ENCODE results near the gene MPND. TPM values are rescaled to one million over a fixed set of nuclear protein-coding genes. Genes with fewer than 3 reads are reported as not detected.
A peak's percentile ranks its signal among the peaks of the same experiment; 100 is the strongest.

The MPND gene
- total RNA-seq, 1 donor from 2014 or later, result 2.7 TPM

DNA sequence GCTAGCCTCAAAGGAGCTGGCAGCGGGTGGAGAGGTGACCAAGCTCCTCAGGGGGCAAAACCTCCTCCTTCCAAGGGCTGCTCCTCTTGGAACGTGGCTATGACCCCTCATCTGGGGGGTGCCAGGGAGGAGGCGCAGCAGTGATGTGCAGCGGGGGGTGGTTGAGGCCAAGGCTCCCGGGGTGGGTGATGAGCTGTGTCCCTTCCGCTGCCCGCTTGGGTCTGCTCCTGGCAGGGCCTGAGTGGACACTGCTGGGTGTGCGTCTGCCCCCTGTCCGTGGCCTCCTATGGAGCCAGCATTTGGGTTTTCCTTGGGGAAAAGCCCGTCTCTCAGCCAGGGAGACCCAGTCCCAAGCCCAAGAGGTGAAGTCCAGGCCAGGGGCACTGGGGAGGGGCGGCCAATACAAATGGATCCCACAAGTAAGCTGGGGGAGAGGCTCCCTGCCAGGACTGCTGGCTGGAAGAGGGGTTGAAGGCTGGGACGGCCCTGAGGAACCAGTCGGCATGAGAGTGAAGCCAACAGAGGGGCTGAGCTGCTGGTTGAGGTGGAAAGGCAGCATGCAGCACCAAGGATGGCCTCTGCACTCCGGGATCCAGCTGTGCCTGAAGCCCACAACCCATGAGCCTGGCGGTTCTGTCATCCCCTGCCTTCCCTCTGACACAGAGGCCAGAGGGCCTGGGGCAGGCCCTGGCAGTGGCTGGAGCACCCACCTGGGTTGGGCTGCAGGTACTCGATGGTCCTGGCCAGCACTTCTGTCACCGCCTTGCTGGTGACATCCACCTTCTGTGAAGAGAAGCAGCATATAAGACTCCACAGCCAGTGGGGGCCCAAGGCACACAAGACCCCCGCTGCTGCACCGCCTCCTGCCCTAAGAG, 22.7 kb downstream of the MPND start:
- no peak for DNase-seq (ENCODE audit: low read depth)

DNA sequence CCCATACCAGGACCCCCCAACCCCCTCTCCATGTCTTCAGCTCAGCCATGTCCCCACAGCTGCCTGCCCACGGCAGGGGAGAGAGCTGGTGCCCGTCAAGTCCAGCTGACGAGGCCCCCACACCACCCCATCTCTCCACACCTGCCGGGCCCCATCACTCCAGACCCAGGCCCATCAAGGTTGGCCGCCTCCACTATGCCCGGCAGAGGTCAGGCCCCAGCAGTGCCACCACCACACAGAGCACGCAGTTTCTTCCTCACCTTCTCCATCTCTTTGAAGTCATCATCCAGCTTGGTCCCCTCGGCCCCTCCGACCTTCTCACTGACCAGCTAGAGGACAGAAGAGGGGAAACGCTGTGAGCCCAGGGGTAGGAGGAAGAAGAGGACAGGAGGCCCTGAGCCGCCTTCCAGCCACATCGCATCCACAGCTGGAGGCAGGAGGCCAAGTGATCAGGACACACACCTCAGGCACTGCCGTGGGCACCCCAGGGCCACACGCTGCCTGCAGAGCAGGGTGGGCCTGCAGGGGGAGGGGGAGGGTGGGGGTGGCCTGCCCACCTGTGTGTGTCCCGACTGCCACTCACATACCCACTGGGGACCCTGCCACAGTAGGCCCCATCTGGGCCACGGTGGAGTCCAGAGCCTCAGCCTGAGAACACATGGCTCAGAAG, 23.4 kb downstream of the MPND start:
- DNase-seq (ENCODE audit: low read depth), result no peak

DNA sequence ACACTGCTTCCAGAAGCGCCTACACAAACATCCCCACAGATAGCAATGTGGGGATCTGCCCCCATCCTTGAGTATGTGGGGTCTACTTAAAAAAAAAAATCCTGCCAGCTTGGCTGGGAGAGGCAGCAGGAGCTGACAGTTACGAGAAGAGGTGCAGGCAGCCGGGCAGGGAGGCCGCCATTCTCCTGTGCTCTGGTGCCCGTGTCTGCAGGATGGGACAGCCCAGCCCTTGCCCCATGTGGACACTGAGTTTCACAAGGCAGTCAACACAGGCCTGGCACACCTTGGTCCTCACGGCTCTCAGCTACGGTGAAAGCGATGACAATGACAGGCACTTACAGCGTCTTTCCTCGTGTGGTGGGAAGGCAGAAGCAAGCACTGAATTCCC, 24.0 kb downstream of the MPND start:
- no peak for DNase-seq (ENCODE audit: low read depth)

DNA sequence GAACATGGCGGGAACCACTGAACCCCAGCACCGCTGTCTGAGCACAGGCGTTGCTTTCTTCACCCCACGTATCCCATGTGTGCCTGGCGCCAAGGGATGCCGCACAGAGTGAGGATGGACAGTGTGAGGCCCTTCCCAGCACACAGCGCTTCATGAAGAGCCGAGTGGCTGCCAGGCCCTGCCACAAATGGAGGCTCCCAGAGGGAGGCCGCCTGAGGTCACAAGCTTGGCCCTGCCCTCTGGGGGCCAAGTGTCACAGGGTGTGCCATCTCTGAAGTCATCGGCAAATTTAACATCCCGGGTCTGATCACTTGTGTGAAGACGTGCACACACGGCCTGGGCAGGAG, 24.4 kb downstream of the MPND start:
- peak; percentile 78 for DNase-seq (ENCODE audit: low read depth)

DNA sequence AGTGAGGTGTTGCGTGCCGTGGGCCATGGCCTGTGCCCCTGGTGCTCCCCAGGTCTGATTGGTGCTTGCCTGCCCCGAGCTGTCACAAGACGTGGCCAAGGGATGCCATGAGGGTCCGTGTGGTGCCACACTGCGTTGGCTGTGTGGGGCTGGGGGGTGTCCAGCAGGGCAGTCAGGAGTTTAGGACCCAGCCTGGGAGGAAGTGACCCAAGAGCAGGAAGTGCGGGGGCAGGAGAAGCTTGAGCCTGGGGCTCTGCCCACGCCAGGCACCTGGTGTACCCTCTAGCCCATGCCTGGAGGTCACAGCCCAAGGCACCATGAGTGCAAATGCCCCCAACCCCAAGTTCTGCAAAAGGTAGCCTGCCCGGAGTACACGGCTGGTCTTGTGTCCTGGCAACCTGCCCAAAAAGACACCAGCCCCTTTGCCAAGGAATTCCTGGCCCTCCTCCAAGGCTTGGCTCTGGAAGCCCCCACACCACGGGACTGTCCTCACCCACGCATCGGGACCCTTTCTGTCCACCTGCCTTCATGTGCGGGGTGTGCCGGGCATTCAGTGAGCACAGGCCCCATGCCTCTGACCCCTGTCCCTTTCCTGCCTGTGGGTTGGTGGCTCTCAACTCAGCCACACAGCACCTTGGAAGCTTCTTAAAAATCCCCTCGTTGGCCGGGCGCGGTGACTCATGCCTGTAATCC, 24.9 kb downstream of the MPND start:
- peak; percentile 78 for DNase-seq (ENCODE audit: low read depth)

DNA sequence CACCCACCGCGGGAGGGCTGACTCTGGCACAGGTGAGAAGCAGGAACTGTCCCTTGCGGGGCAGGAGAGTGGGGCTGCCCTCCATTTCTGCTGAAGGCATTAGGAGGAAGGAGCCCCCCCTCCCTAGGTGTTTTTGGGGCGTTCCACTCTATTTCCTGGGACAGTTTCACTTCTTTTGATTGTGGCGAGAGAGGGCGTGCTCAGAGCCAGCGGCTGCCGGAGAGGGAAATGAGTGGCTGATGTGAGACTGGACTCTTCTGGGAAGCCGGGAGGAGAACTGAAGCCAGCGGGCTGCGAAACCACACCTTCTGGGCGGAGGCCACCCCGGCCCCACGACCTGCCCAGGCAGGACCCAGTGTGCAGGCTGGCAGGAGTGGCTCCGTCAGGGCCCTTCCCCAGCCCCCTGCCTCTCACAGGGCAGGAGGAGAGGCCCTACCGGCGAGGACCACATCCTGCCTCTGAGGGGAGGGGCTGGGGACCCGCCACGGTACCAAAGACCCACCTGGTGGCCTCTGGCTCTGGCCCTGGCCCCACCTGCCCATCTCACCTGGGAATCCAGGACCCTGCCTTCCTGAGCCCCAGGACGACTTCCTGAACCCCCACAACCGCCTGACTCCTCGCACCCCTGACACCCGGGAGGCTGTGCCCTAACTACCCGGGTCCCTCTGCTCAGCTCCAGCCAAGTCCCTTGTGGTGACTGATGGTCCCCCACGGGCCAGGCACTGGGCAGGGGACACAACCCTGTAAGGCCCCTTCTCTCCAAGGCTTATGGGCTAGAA, 25.9 kb downstream of the MPND start:
- peak; percentile 27 for DNase-seq (ENCODE audit: low read depth)

DNA sequence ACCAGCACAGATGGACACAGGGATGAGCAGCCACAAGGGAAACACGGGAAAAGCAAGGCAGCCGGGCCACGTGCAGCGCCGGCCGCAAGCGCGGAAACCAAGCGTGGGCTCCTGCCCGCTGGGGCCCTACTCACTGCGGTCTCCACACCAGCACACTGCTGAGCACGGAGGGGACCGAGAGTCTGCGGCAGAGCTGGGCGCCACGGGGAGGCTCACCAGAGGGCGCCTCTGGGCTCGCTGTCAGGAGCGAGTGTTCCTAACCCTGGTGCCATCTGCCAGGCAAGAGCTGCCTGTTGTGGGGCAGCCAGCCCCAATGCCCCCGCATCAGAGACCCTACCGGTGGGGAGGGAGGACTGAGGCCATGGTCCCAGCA, 26.5 kb downstream of the MPND start:
- DNase-seq (ENCODE audit: low read depth), result peak; percentile 67

DNA sequence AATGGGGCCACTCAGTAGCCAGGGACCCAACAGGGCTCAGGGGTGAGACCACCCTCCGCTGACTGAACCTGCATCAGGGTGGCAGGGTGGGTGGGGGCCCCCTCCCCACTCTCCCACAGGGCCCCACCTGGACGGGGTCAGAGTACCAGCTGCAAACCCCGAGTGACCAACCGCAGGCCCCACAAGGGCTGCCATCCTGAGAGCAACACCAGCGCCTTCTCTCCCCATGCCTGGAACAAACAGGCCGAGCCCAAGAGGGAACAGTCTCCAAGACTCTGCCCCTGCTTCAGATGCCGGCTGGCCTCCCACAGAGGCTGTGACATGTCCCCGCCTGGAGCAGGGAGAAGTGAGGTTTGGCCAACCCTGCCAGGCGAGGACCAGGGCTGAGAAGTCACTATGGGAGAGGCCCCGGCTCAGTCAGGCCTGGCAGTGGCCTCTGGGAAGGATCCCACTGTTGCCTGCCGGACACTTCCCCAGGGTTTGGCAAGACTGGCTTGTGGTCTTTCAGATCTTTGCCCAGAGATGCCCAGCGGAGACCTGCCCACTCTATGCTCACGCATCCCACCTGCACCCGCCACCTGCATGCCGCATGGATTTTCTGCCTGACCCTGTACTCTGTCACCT, 27.2 kb downstream of the MPND start:
- peak; percentile 43 for DNase-seq (ENCODE audit: low read depth)

DNA sequence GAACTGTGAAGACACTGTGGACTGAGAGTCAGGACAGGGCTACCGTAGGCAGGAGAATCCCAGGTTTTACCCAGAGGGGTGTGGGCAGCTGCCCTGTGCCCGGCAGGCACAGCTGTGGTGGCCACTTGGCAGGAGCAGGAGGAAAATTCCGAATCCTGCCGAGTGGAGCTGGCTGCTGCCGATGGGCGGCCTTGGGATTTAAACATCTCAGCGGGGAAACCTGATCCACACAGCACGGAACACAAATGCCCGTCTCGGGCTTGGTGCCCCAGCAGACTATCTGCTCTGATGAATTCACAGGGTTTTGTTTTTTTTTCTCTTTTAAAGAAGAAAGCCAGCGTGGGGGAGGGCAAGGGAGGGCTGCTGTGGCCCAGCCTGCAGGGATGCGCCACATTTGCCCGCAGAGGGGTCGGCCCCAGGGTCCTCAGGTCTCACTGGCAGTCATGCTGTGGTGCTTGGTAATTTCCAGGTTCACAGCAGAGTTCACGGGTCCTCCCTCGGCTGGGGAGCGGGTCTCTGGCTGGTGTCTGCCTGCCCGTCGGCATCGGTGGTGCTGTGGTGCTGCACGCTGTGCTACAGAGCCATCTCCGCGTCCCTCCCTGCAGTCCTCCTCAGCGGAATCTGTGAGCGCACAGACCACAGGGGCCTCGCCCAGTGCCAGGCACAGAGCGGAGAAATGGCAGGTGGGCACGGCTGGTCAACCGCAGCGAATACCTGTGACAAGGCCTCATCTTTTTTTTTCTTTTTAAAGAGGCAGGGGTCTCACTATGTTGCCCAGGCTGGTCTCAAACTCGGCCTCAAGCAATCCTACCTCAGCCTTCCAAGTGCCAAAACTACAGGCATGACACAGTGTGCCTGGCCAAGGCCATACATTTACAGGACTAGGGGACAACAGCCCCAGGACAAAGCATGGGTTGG, 28.1 kb downstream of the MPND start:
- DNase-seq (ENCODE audit: low read depth), result peak; percentile 94

DNA sequence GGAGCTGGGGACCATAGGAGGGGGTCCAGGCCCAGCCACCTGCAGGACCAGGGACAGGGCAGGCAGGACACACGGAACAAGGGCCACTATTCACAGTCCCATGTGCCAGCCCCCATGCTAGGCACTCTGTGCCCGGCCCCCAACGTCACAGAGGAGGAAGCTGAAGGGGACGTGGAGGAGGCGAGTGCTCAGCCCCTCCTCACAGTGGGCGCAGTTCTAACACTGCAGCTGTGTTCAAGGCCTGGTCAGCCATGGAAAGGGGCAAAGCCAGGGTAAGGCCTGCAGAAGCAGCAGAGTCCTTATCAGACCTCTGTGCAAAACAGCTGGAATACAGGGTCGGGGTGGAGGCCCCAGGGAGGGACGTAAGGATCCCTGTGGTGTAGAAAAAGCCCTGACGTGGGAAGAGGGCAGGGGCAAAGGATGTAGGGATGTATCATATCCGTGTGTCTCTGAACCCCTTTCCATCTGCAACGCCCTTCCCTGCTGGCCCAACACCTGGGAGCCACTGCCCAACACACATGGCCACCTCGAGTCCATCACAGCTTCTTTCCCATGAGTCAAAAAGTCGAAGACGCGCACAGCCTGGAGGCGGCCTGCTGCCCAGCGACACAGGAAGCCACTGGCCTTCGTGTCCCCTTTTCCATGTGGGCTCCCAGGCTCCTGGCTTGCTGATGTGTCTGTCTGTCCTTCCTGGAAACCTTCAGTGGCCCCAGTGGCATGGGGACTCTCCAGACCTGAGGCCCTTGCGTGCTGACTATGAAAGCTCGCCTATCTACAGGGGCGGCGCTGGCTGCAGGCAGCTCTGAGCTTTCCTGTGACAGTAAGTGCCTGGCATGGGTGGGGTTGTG, 29.0 kb downstream of the MPND start:
- DNase-seq (ENCODE audit: low read depth), result no peak

DNA sequence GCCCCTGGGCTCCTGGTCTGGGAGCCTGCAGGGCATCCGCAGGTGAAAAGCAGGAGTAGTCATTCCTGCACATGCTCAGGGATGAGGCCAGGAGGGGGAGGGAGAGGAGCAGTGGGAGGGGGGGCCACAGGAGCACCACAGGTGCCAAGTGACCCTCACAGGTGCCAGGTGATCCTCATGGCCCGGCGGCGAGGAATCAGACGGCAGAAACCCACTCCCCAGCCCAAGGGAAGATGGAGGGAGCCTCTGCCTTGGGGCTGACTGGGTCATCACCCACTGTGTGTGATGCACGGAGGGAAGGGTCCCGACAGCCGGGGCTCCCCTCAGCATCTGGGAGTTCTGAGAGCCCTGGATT, 29.6 kb downstream of the MPND start:
- no peak for DNase-seq (ENCODE audit: low read depth)

DNA sequence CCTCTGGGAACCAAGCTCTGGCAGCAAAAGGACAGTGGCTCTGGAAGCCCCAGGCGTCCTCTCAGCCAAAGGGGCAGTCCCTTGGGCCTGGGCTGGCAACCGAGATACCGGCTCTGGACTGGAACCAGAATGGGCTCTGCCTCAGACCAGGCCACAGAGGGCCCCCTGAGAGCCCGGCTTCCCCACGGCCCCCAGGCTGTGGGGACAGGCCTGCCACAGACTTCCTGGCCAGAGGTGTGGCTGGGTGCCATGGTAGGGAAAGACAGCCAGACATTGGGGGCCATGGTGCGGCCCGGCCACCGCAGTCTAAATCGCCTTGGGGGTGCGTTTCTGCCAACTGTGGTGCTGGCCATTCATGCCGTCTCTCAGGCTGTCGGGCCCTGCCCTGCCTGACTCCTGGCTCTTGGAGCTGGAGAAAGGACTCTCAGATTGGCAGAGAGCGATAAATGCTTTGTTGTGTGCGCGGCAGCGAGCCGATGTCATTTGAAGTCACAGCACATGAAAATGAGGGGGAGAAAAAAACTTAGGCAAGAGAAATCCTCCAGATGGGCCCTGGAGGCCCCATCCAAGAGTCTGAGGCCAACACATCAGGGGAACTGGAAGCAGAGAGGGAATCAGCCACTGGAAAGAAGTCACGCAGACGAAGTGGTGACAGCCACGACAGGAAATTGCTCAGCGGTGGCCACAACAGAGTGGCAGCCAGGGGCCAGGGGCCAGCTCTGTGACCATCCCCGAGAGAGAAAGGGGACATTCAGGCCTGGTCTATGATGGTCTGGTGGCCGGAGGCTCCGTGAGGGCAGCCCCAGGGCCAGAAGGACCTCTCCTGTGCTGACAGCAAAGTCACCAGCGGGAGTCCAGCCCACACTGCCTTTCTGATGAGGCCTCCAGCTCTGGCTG, 30.5 kb downstream of the MPND start:
- DNase-seq (ENCODE audit: low read depth), result peak; percentile 81

DNA sequence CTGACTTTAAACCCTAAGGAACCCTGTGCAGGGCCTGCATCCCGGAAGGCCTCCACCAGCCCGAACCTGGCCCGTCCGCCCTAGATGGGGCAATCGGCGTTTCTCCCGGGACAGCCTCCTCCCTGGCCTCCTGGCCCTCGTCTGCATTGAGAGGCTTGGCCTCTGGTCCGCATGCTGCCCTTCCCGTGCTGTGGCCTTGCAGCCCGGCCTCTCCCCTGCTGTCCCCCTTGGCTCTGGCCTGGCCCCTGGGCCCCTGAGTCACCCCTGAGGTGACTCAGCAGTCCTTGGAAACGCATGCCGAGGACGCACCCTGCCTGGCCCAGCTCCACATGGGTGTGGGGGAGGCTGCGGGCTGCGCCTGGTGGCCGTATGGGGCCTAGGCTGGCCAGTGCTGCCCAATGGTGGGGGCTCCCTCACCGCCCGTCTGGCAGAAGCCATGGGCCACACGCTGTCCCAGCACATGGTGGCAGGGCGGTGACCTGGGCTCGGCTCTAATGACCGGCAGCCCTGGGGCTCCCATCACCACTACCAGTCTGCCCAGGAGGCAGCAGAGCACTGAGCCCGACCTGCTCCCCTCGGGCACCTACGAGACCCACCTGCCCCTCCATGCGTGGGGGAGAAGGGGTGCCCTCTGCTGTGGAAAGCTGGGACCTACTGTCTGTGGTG, 31.3 kb downstream of the MPND start:
- DNase-seq (ENCODE audit: low read depth), result peak; percentile 95

DNA sequence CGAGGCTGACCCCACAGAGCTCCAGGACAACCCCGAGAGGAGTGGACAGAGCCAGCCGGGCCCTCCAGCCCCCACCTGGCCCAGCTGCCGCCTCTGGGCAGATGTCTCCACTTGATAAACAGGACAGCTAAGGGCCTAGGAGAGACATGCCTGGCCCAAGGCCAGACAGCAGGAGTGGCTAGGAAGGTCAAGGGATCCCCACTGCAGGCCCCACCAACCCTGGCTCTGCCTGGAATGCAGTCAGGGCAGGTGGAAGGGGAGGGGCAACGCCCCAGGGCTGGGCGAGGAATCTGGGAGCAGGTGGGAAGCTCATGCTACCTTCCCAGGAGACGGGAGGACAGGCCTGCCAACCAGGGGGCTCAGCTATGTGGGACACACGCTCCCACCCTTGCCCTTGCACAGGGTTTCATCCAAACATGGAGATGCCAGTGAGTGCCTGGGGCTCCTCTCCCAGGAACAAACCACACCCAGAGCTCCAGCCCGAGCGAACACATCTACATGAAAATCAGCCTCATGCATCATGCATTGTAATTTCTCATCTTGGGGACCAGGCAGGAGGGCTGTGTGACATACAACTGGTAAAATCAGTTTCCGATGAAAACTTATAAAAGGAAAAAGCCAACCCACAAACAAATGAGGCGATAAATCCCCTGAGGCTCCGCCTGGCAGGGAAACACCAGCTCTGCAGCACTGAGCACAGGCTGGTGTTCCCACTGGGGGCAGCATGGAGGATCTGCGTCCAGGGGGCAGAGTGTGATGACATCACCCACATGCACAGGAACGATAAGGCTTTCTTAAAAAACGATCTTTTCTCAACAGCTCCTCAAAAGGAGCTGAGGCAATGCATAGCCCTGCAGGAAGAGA, 32.0 kb downstream of the MPND start:
- peak; percentile 91 for DNase-seq (ENCODE audit: low read depth)

DNA sequence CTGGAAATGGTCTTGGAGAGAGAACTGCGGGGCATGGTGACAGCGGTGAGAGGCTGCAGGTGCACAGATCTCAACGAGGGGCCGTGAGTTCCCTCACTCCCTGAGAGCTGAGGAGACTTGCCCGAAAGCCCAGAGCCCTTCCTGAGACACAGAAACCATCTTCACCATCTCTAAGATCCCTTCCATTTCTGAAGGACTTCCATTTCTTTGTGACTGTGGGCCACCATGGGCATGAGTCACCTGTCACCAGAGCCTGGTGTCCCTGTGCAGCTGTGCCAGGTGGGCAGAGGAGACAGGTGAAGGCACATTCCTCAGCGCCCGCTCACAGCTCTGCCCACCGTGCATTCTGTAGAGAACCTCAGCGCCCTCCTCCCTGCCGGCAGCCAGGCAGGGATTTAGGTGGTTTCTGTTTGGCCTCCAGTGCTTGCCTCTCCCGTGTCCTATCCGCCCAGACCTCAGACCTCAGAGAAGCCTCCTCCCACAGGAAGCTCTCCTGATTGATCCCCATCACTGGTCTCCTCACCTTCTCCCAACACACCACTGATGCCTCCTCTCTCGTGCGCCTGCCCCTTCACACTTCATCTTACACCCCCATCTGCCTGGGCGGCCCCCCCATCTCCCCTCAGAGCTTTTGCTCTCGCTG, 32.8 kb downstream of the MPND start:
- DNase-seq (ENCODE audit: low read depth), result peak; percentile 79

DNA sequence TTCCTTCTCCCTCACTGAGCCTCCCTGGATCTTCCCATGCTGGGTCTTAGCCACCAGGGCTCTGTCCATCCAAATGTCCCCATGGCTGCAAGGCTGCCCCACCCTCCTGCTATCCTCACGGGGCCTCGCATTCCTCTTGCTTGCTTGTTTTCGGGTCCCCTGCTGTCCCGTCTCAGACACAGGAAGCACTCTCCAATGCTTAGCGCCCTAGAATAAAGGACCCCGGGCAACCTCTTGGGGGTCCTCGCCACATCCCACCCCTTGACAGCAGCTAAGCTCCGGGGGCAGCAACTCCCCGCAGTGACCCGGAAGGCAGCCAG, 33.3 kb downstream of the MPND start:
- no peak for DNase-seq (ENCODE audit: low read depth)

All from myocyte (in vitro differentiated cells).